OCI-LY7 (cell line): ENCODE results near the gene RADIL. TPM values are rescaled to one million over a fixed set of nuclear protein-coding genes. Genes with fewer than 3 reads are reported as not detected.

Source experiments
- BruUV-seq: library from RNA; stranded (reverse); fragments of 400-500 nt; replicated peaks from 2 replicates; lab custom pipeline; 2021; lab: Mats Ljungman, UMichigan
- CTCF ChIA-PET: fragments of 300-600 bp; sonication (Branson Sonifier 250); formaldehyde crosslinking; loops from one replicate; lab custom pipeline; 2022; ENCODE audit warnings: antibody characterized with exemption; ENCODE audit not compliant: unreplicated experiment; lab: Charles Lee
- POLR2A ChIA-PET: fragments of 300-600 bp; sonication (Branson Sonifier 250); formaldehyde crosslinking; loops from one replicate; lab custom pipeline; 2022; ENCODE audit warnings: antibody characterized with exemption; lab: Charles Lee
- DNase-seq: peaks from one replicate; pipeline ENCODE4 v3.0.0-alpha.2; 2015; ENCODE audit warnings: low spot score
- H2AFZ ChIP-seq: fragments of 200-600 bp; sonication (generic), shearing (Covaris generic); 2 replicates; pipeline ENCODE4 v1.6.1; 2014; ENCODE audit warnings: mild to moderate bottlenecking, antibody characterized with exemption, low read length, moderate library complexity
- H3K27ac ChIP-seq: fragments of 200-600 bp; sonication (generic); 2 replicates; pipeline ENCODE4 v1.5.1; 2014; ENCODE audit warnings: mixed run types, low read depth, mild to moderate bottlenecking, moderate library complexity, low read length, inconsistent platforms; ENCODE audit not compliant: poor library complexity, severe bottlenecking
- H3K36me3 ChIP-seq: fragments of 200-600 bp; sonication (generic); 2 replicates; pipeline ENCODE4 v1.6.1; 2014; ENCODE audit warnings: mild to moderate bottlenecking, antibody characterized with exemption, low read length, moderate library complexity, mixed read lengths; ENCODE audit not compliant: insufficient read depth
- H3K4me1 ChIP-seq: fragments of 200-600 bp; sonication (generic); 2 replicates; pipeline ENCODE4 v1.5.1; 2014; ENCODE audit warnings: mild to moderate bottlenecking, low read length; ENCODE audit not compliant: insufficient read depth, poor library complexity, severe bottlenecking
- H3K4me2 ChIP-seq: fragments of 200-600 bp; sonication (generic); 2 replicates; pipeline ENCODE4 v1.6.1; 2014; ENCODE audit warnings: mild to moderate bottlenecking, low read length
- H3K4me3 ChIP-seq: fragments of 200-600 bp; sonication (generic); 2 replicates; pipeline ENCODE4 v1.5.1; 2014; ENCODE audit warnings: mild to moderate bottlenecking, low read depth, low read length; ENCODE audit not compliant: poor library complexity, severe bottlenecking
- H3K79me2 ChIP-seq: fragments of 200-600 bp; sonication (generic); 2 replicates; pipeline ENCODE4 v1.6.1; 2016; ENCODE audit warnings: low read depth, mild to moderate bottlenecking, low read length, moderate library complexity, mixed read lengths; ENCODE audit not compliant: insufficient read depth
- H3K9me2 ChIP-seq: fragments of 200-600 bp; sonication (generic); 2 replicates; pipeline ENCODE4 v1.6.1; 2016; ENCODE audit warnings: mild to moderate bottlenecking, low read length, mixed read lengths; ENCODE audit not compliant: insufficient read depth
- H3K9me3 ChIP-seq: fragments of 200-600 bp; sonication (generic); 2 replicates; pipeline ENCODE4 v1.6.1; 2014; ENCODE audit warnings: mild to moderate bottlenecking, mixed run types, low read length, mixed read lengths
- H4K20me1 ChIP-seq: fragments of 200-600 bp; sonication (generic); 2 replicates; pipeline ENCODE4 v1.6.1; 2014; ENCODE audit warnings: mild to moderate bottlenecking, antibody characterized with exemption, low read length, moderate library complexity, mixed read lengths; ENCODE audit not compliant: insufficient read depth
- CTCF ChIP-seq: fragments of 200-600 bp; sonication (generic); conservative IDR thresholded peaks from 2 replicates; pipeline ENCODE4 v1.5.1; 2014; ENCODE audit warnings: mild to moderate bottlenecking, antibody characterized with exemption, low read length, moderate library complexity, mixed read lengths
- EZH2phosphoT487 ChIP-seq: fragments of 200-600 bp; sonication (generic); IDR thresholded peaks from 2 replicates; pipeline ENCODE4 v1.6.1; 2018; ENCODE audit warnings: low read depth, borderline replicate concordance, mild to moderate bottlenecking, mixed run types, antibody characterized with exemption, low read length, moderate library complexity, mixed read lengths
- intact Hi-C: fragments of 100-400 bp; cut with micrococcal nuclease; formaldehyde crosslinking; loops from one replicate; pipeline ENCODE4 v1.10.0; 2022; ENCODE audit not compliant: unreplicated experiment
- total RNA-seq, 2 experiments: library from RNA; depleted of rRNA in 1 of 2; stranded (reverse); fragments of >200 nt in 1 of 2; shearing (Covaris generic) in 1 of 2; gene quantifications; 2 replicates each; pipeline ENCODE4 v1.2.3, GENCODE V29; 2014 to 2022

The RADIL gene
- total RNA-seq, 2 experiments from 2014 or later: 0.34 TPM; not detected in 1

- POLR2A ChIA-PET: no interaction called here
- Histone ChIP-seq H3K9me3 (no peaks in the 10 kb centered on the region), H3K79me2 (no peaks in the 10 kb centered on the region), H3K4me3 (no peak overlapping the region), H4K20me1 (no peaks in the 10 kb centered on the region), H3K36me3 (no peaks in the 10 kb centered on the region), H2AFZ (no peak overlapping the region), H3K4me2 (no peak overlapping the region), H3K9me2 (no peaks in the 10 kb centered on the region), H3K27ac (no peak overlapping the region), H3K4me1 (no peaks in the 10 kb centered on the region)
- no TSS peak for BruUV-seq
- no peak for DNase-seq
- intact Hi-C loops: no loop called here
- CTCF ChIA-PET: no interaction called here
- TF ChIP-seq CTCF (no peak), EZH2phosphoT487 (no peak)
Observed at GRCh38 chr7:4876586-4876985, 6.9 kb downstream of the RADIL start.

- Histone ChIP-seq H3K4me3 (no peak overlapping the region), H4K20me1 (no peaks in the 10 kb centered on the region), H3K9me3 (no peaks in the 10 kb centered on the region), H3K36me3 (no peaks in the 10 kb centered on the region), H3K9me2 (no peaks in the 10 kb centered on the region), H3K27ac (no peak overlapping the region), H3K4me2 (no peak overlapping the region), H3K4me1 (no peaks in the 10 kb centered on the region), H3K79me2 (no peaks in the 10 kb centered on the region), H2AFZ (no peak overlapping the region)
- no peak for TF ChIP-seq CTCF
- no peak for TF ChIP-seq EZH2phosphoT487
- intact Hi-C loops: no loop called here
- ChIA-PET CTCF (no interaction called here), POLR2A (no interaction called here)
- no peak for DNase-seq
- BruUV-seq: no TSS peak
Observed at GRCh38 chr7:4875391-4875790, 8.1 kb downstream of the RADIL start.

- ChIA-PET POLR2A (interaction anchor here (0.5 kb wide), 1 partner anchor 1503 kb away, joined by 4 read pairs; no protein-coding TSS in a partner anchor), CTCF (no interaction called here)
- Histone ChIP-seq H3K4me2 (no peak overlapping the region), H3K36me3 (no peaks in the 10 kb centered on the region), H3K4me1 (no peaks in the 10 kb centered on the region), H4K20me1 (no peaks in the 10 kb centered on the region), H2AFZ (no peak overlapping the region), H3K9me2 (no peaks in the 10 kb centered on the region), H3K27ac (no peak overlapping the region), H3K4me3 (no peak overlapping the region), H3K9me3 (no peaks in the 10 kb centered on the region), H3K79me2 (no peaks in the 10 kb centered on the region)
- BruUV-seq: no TSS peak
- DNase-seq: no peak
- TF ChIP-seq EZH2phosphoT487: no peak
- TF ChIP-seq CTCF: no peak
- intact Hi-C loops: no loop called here
Observed at GRCh38 chr7:4873071-4873944, 10.2 kb downstream of the RADIL start.
